Ovary (tissue), 3 donors: ENCODE measurements around the gene HERPUD2.

Experiments used
- EP300 ChIP-seq: sonication (generic); formaldehyde crosslinking; IDR thresholded peaks from one replicate; pipeline ENCODE4 v1.6.1; 2017; ENCODE audit warnings: antibody characterized with exemption
- POLR2A ChIP-seq: fragments of 450-650 bp; IDR thresholded peaks from one replicate; pipeline ENCODE4 v1.6.1; 2017; ENCODE audit warnings: antibody characterized with exemption, mild to moderate bottlenecking, moderate library complexity
- TF ChIP-seq, protein P1 (sequence below), 3 donors: fragments of 450-650 bp in 2 of 3; fragments of 200-600 bp in 1 of 3; IDR thresholded peaks; one replicate each; pipeline versions ENCODE4 v1.5.1 to v1.8.0; 2016 to 2022; ENCODE audit warnings: antibody characterized with exemption in 3 of 3, mild to moderate bottlenecking in 1 of 3
- donor health status: DM: no; HTN: no; CAD: no.

DNA sequence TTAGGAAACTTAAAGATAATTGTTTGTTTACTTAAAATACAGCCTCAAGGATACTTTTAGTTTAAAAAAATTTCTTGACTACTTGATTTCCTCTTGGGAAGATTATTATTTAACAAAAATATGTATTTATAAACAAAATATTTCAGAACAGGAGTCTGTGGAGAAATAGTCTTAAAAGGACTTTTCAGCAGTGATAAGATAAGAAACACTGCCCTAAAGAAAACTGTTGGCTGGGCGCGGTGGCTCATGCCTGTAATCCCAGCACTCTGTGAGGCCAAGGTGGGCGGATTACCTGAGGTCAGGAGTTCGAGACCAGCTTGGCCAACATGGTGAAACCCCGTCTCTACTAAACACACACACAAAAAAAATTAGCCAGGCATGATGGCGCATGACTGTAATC is 22.6 kb upstream of the HERPUD2 start:
- TF ChIP-seq, protein P1, sequence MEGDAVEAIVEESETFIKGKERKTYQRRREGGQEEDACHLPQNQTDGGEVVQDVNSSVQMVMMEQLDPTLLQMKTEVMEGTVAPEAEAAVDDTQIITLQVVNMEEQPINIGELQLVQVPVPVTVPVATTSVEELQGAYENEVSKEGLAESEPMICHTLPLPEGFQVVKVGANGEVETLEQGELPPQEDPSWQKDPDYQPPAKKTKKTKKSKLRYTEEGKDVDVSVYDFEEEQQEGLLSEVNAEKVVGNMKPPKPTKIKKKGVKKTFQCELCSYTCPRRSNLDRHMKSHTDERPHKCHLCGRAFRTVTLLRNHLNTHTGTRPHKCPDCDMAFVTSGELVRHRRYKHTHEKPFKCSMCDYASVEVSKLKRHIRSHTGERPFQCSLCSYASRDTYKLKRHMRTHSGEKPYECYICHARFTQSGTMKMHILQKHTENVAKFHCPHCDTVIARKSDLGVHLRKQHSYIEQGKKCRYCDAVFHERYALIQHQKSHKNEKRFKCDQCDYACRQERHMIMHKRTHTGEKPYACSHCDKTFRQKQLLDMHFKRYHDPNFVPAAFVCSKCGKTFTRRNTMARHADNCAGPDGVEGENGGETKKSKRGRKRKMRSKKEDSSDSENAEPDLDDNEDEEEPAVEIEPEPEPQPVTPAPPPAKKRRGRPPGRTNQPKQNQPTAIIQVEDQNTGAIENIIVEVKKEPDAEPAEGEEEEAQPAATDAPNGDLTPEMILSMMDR (IDR thresholded peaks at IDR 0.05), result no peak
- TF ChIP-seq EP300 (no peak), POLR2A (no peak)
